ENCODE results near the gene PTPRE. TPM values are rescaled to one million over a fixed set of nuclear protein-coding genes. Genes with fewer than 3 reads are reported as not detected.

The PTPRE gene
- total RNA-seq, 1 donor from 2014 or later = 1.2 TPM

GRCh38 chr10:127933271-127933670, 26.4 kb downstream of the PTPRE start:
- no peak for TF ChIP-seq CTCF (IDR thresholded peaks at IDR 0.05)
- no peak for DNase-seq (ENCODE audit: extremely low spot score, unreplicated experiment)
- Mint-ChIP-seq H3K4me1 (ENCODE audit: unreplicated experiment) (peaks cover under 1% of the 10 kb centered on the region), H3K27ac (ENCODE audit: unreplicated experiment) (no peak overlapping the region), H3K36me3 (ENCODE audit: unreplicated experiment) (no peaks in the 10 kb centered on the region), H3K27me3 (ENCODE audit: unreplicated experiment) (peaks cover 2% of the 10 kb centered on the region), H3K9me3 (ENCODE audit: unreplicated experiment) (no peaks in the 10 kb centered on the region), H3K4me3 (ENCODE audit: unreplicated experiment) (no peak overlapping the region)

- H3K36me3 Mint-ChIP-seq (ENCODE audit: unreplicated experiment) = no peaks in the 10 kb centered on the region
- no peak overlapping the region for H3K4me3 Mint-ChIP-seq (ENCODE audit: unreplicated experiment)
- H3K27ac Mint-ChIP-seq (ENCODE audit: unreplicated experiment) = no peak overlapping the region
- DNase-seq (ENCODE audit: extremely low spot score, unreplicated experiment) = no peak
- no peak for TF ChIP-seq CTCF (IDR thresholded peaks at IDR 0.05)
- no peaks in the 10 kb centered on the region for H3K4me1 Mint-ChIP-seq (ENCODE audit: unreplicated experiment)
- no peaks in the 10 kb centered on the region for H3K9me3 Mint-ChIP-seq (ENCODE audit: unreplicated experiment)
- H3K27me3 Mint-ChIP-seq (ENCODE audit: unreplicated experiment) = peaks cover 3% of the 10 kb centered on the region
Measured at GRCh38 chr10:127934383-127934782, 27.5 kb downstream of the PTPRE start.

GRCh38 chr10:127935071-127935561, 28.2 kb downstream of the PTPRE start:
- no peaks in the 10 kb centered on the region for H3K4me1 Mint-ChIP-seq (ENCODE audit: unreplicated experiment)
- no peaks in the 10 kb centered on the region for H3K36me3 Mint-ChIP-seq (ENCODE audit: unreplicated experiment)
- no peak for TF ChIP-seq CTCF (IDR thresholded peaks at IDR 0.05)
- no peak for DNase-seq (ENCODE audit: extremely low spot score, unreplicated experiment)
- H3K9me3 Mint-ChIP-seq (ENCODE audit: unreplicated experiment) = no peaks in the 10 kb centered on the region
- no peak overlapping the region for H3K27ac Mint-ChIP-seq (ENCODE audit: unreplicated experiment)
- H3K27me3 Mint-ChIP-seq (ENCODE audit: unreplicated experiment) = peaks cover 3% of the 10 kb centered on the region
- H3K4me3 Mint-ChIP-seq (ENCODE audit: unreplicated experiment) = no peak overlapping the region

- no peak for TF ChIP-seq CTCF (IDR thresholded peaks at IDR 0.05)
- H3K27ac Mint-ChIP-seq (ENCODE audit: unreplicated experiment) = no peak overlapping the region
- peaks cover 7% of the 10 kb centered on the region for H3K27me3 Mint-ChIP-seq (ENCODE audit: unreplicated experiment)
- no peaks in the 10 kb centered on the region for H3K4me1 Mint-ChIP-seq (ENCODE audit: unreplicated experiment)
- H3K9me3 Mint-ChIP-seq (ENCODE audit: unreplicated experiment) = no peaks in the 10 kb centered on the region
- no peak overlapping the region for H3K4me3 Mint-ChIP-seq (ENCODE audit: unreplicated experiment)
- no peaks in the 10 kb centered on the region for H3K36me3 Mint-ChIP-seq (ENCODE audit: unreplicated experiment)
- DNase-seq (ENCODE audit: extremely low spot score, unreplicated experiment) = no peak
Measured at GRCh38 chr10:127937069-127937468, 30.2 kb downstream of the PTPRE start.

- H3K27me3 Mint-ChIP-seq (ENCODE audit: unreplicated experiment) = peaks cover 7% of the 10 kb centered on the region
- no peak for DNase-seq (ENCODE audit: extremely low spot score, unreplicated experiment)
- H3K9me3 Mint-ChIP-seq (ENCODE audit: unreplicated experiment) = no peaks in the 10 kb centered on the region
- H3K4me1 Mint-ChIP-seq (ENCODE audit: unreplicated experiment) = peaks cover 2% of the 10 kb centered on the region
- H3K27ac Mint-ChIP-seq (ENCODE audit: unreplicated experiment) = no peak overlapping the region
- no peak overlapping the region for H3K4me3 Mint-ChIP-seq (ENCODE audit: unreplicated experiment)
- H3K36me3 Mint-ChIP-seq (ENCODE audit: unreplicated experiment) = no peaks in the 10 kb centered on the region
- no peak for TF ChIP-seq CTCF (IDR thresholded peaks at IDR 0.05)
Measured at GRCh38 chr10:127937915-127938463, 31.1 kb downstream of the PTPRE start.

All from osteocyte (in vitro differentiated cells).